Measurements from ENCODE around the gene WNT10A.

The WNT10A gene

DNA sequence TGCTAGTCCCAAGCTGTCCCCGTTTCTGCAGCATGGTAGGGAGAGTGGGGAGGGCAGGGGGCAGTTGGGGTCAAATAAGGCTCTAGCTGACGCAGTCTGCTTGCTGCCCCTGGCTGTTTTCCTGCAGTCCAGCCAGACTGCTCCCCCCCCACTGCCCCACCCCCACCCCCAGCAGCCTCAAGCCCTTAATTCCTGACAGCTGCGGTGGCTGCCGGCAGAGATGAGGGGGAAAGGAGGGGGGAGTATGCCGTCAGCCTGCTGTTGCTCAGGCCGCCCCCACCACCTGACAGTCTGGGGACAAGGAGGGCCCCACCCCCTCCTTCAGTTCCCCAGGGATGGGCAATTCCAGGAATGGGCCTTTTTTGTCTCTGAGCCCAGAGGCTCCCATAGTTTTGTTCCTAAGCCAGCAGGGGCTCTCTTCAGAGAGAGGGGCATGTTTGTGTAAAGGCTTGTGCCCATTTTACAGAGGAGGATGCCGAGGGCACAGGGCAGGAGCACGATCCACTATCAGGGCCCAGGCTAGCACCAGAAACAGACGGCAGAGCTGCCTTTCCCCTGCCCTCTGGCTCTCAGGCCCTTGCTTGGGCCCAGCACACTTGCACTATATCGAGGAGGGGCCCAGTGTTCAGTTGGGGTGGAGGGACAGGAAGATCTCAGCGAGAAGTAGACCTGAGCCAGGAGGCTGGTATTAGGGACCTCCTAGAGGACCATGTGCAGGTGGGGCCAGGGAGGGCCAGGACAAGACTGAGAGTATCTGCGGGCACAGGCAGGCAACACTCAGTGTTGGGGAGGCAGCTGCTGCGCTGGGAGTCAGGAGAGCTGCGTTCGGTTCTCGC lies 1.5 kb upstream of the WNT10A start:
- no peak for DNase-seq

GRCh38 chr2:218879776-218880101 lies 913 bp upstream of the WNT10A start:
- DNase-seq = no peak

DNA sequence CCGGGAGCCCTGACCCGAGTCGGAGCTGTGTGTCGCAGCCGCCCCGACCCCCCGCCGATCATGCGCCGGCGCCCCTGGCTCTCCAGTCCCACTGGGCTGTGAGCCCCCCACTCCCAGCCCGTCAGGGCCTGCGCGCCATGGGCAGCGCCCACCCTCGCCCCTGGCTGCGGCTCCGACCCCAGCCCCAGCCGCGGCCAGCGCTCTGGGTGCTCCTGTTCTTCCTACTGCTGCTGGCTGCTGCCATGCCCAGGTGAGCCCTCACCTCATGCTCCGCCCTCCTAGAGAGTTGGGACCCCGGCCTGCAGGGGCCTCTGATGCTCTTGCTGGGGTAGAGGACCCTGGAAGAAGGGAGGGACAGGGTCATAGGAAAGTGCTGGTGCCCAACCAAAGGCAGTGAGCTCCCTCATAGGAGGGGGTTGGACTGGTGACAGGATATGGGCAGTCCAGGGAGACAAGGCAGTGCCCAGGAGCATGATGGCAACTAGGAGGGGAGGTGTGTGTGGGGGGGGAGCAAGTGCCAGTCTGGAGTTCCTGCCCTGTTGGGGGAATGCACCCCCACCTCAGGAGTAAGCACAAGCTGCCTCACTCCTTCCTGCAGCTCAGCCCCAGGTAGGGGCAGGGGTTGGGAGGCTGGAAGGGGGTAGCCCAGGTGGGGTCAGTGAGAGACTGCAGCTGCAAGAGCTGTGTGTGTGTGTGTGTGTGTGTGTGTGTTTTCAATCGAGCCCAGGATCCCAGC lies 375 bp downstream of the WNT10A start:
- no peak for DNase-seq

GRCh38 chr2:218881744-218882460 lies 1.2 kb downstream of the WNT10A start:
- no peak for DNase-seq

GRCh38 chr2:218882461-218882816 lies 1.8 kb downstream of the WNT10A start:
- no peak for DNase-seq

GRCh38 chr2:218882866-218883366 lies 2.3 kb downstream of the WNT10A start:
- DNase-seq = no peak

DNA sequence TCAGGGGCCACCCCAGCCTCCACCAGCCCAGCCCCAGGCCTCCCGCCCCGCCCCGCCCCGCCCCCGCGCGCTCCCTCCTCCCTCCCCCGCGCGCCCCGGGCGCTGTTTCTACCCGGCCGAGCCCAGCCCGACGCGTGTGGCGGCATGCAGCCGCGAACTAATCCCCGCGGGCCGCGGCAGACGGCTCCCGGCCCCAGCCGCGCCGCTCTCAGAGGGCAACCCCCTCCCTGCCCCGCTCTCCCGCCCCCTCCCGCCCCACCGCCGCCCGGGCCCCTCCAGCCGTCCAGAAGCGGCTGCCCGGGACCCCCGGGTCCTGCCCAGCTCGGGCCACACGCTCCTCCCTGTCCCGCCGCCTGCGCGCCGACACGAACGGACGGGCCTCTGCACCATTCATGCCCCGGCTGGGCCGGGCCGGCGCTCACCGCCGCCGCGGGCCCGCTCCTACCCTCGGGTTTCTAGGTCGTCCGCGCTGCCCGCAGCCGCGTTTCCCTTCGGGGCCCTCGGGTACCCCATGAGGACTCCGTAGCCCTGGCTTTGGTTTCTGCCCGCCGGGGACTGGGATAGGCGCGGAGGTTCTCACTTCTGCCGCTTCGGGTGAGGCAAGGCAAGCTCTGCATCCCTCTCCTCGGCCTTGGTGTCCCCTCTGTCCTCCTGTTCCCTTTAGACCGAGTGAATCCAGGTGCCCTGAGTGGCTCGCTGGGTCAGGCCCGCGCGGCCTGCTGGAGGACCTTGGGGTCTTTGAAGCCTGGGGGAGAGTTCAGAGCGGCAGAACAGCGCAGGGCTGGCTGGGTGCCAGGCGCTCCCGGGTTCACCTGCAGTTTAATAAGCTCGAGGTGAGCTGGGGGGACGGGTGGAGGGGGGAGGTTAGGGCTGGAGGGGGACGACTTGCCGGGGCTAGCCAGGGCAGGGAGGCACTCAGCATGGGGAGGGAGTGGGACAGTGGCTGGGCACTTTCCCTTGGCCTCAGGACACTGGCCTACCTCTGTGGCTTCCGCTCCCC lies 3.1 kb downstream of the WNT10A start:
- DNase-seq = no peak

DNA sequence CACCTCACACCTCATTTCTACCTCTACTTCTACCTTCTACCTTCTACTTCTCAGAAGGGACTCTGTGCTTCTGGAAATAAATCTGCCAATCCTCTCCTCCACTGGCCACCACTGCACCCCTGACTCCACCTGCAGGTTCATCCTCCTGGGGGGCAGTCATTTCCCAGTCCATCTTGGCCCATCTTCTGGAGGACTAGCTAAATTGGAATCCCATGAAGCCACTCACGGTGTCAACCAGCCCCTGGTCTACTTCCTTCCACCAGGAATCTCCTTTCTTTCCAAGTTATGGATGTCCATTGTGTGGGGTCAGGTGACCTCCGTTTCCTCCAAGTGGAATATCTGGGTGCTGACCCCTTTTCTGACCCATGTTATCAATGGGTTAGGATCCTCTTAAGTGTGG lies 3.9 kb downstream of the WNT10A start:
- DNase-seq = no peak

- DNase-seq = no peak
Measured at GRCh38 chr2:218885981-218886947, 5.6 kb downstream of the WNT10A start.

DNA sequence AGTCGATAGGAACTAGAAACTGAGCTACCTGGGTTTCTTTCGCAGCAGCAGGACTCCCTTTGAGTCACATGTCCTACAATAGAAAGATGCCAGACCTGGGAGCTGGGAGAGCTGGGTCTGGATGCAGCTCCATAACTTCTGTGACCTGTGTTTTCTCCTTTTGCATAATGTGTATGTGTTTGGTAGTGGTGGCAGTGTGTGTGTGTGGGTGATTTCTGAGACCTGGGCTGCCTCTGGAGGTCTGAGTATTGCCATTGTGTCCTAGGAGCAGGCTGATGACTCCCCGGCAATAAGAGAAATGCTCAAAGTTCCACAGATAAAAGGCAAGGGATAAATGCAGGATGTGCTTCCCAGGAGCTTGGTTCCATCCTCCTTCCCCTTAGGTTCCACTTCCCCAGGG lies 6.4 kb downstream of the WNT10A start:
- DNase-seq = no peak

GRCh38 chr2:218888341-218888740 lies 7.7 kb downstream of the WNT10A start:
- no peak for DNase-seq

- DNase-seq = no peak
Measured at GRCh38 chr2:218889937-218890336, 9.3 kb downstream of the WNT10A start.

DNA sequence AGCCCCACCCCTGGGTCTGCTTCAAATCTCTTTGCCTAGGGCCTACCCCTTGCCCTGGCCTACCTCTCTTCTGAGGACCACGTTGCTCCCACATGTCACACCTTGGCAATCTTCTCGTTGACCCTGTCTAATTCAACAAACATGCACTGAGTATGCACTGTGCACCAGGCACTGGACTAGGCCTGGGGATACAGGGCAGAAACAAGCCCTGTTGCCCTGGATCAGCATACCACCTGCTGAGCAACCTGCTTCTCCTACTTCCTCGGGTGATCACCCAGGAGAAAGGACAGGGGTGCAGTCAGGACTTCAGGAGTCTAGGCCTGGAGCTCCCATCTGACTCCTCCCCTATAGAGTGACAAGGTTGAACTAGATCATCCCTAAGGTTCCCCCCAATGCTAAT lies 9.7 kb downstream of the WNT10A start:
- no peak for DNase-seq

DNA sequence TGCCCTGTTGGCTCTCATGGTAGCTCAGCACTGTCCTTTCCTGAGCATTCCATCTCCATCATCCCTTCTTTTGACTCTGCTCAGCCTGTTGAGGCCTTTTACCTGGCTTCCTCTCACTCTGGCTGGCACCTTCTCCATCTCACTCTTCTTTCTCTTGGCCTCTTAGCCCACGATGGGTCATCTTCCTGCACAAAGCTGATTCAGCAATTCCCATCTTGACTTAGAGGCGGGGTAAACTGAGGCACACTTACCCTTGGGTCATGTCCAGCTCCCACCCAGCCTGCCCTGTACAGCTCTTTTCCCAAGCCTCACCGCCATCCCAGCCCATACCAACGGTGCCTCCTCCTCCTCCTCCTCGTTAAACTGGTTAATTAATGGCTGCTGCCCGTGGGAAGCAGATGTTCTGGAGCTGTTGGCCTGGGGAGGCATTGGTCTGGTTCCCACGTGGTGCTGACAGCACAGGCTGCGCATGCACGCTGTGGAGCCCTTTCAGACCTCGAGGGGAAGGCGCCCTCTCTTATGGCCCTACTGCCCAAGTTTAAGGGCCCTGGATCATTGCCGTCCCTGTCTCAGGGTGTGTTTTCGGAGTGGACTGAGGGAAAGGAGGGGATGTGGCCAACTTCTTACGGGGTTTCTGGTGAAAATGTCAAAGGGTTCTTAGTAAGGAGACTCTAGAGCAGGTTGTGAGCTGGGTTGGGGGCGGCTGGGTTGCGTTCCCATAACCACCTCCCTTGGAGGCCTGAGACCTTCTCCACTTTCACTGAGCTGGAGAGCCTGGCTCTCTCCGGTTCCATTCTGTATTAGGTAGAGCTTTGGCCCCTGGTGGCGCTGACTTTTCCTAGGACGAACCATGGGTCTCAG lies 10.9 kb downstream of the WNT10A start:
- no peak for DNase-seq

DNA sequence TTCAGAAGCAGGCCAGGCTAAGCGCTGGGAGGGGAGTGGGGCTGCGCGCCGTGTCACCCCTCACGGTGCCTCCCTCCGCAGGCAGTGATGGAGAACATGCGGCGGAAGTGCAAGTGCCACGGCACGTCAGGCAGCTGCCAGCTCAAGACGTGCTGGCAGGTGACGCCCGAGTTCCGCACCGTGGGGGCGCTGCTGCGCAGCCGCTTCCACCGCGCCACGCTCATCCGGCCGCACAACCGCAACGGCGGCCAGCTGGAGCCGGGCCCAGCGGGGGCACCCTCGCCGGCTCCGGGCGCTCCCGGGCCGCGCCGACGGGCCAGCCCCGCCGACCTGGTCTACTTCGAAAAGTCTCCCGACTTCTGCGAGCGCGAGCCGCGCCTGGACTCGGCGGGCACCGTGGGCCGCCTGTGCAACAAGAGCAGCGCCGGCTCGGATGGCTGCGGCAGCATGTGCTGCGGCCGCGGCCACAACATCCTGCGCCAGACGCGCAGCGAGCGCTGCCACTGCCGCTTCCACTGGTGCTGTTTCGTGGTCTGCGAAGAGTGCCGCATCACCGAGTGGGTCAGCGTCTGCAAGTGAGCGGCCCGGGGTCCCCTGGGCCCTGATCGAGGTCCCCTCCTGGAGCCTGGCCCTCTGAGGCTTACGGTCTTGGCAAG lies 12.2 kb downstream of the WNT10A start:
- peak; percentile 51 for DNase-seq

DNA sequence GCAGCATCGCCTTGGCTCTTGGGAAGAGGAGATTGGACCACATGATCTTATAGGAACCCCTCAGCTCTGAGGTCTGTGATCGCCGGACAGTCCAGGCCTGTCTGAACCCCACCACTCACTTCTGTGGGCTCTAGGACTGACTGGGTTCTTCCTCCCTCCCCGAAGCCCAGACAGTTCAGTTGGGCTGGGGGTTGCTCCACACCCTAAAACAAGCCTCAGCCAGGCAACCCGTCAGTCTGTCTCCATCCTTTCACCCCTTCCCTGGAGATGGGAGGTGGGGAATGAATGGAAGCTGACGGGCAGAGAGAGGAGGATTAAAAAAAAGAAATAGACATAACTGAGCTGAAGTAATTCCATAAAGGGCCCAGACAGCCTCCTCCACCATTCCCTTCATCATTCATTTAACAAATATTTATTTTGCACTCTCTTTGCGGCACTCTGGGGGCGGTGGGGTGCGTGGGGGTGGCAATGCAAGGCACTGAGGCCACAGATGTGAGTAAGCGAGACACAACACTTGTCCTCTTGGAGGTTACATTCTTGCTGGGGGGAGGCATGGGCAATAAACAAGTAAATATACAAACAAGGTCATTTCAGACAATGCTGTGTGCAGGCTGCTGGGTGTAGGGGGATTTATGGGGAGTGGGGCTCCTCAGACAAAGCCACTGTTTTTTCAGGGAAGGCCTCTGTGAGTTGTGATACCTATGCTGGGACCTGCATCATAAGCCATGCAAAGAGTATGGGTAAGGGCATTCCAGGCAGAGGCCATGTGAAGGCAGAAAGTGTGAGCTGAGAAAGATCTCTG lies 12.9 kb downstream of the WNT10A start:
- DNase-seq = no peak

DNA sequence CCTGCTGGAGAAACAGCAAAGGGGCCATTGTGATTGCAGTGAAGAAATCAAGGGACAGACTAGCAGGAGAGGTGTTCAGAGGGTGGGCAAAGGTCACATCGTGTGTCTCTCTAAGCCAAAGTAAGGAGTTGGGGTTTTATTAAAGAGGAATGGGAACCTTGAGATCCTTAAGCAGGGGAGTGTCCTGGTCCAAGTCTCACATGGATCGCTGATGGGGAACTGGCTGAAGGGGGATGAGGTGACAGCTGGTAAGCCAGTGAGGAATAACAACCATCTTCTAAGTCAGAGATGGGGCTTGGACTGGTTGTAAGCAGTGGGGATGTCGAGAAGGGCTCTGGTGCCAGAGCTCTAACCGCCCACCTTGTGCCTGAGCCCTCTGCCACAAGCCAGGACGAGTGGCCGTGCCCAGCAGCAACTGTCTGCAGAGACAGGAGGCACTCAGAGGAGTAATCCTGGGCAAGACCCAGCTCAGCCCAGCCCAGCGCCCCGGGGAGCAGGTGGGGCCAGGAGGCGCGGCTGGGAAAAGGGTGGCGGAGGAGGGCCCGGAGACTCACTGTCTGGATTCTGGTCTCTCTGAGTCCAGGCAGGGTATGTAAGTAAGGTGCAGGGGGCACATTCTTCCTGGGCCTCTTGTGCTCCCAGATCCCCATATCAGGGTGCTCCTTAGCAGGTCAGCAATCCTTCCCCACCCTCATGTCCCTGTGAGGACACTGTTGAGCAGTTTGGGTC lies 13.7 kb downstream of the WNT10A start:
- no peak for DNase-seq

DNA sequence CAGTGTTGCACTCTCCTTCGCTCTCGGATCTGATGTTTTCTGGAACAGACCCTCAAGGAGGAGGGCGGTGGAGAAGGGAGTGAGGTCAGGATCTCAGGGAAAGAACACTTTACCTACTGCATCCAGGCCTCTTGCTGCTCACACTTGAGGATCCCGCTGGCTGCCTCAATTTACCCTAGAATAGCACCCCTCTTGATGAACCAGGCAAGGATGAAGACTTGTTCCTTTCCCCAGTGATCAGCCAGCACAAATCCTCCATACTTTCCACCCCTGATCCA lies 14.2 kb downstream of the WNT10A start:
- no peak for DNase-seq

Data from NCI-H1092 (cell line).